ENCODE results near the gene SPINT2. TPM values are rescaled to one million over a fixed set of nuclear protein-coding genes. Genes with fewer than 3 reads are reported as not detected.

Gene SPINT2
- total RNA-seq, 1 experiment from 2014 or later = 1,006 TPM

GRCh38 chr19:38250428-38250820, 13.9 kb upstream of the SPINT2 start:
- 0 out of 2 replicates have a peak, but pooled peaks cover 2% of the 10 kb centered on the region for H3K36me3 ChIP-seq (ENCODE audit: control insufficient read depth, insufficient read depth, low read length)
- H3K27me3 ChIP-seq (ENCODE audit: control insufficient read depth, insufficient read depth, low read length) = no peaks in the 10 kb centered on the region
- TF ChIP-seq REST (IDR thresholded peaks at IDR 0.05; ENCODE audit: insufficient read depth in 1 of 2, low read depth in 2 of 2, low read length in 1 of 2) (no peak), TCF7L2 (IDR thresholded peaks at IDR 0.05; ENCODE audit: low read depth, low read length) (no peak), CTCF (IDR thresholded peaks at IDR 0.05) (no peak), SIN3A (IDR thresholded peaks at IDR 0.05; ENCODE audit: borderline replicate concordance, insufficient read depth, low read depth, low read length) (no peak), POLR2AphosphoS5 (IDR thresholded peaks at IDR 0.05; ENCODE audit: low read depth, low read length) (no peak)
- H3K4me3 ChIP-seq (ENCODE audit: low read depth in 2 of 2, low read length in 2 of 2) = no peak overlapping the region
- H3K4me1 ChIP-seq (ENCODE audit: control insufficient read depth, insufficient read depth, low read length) = peaks cover 62% of the 10 kb centered on the region
- intact Hi-C loops (cut with micrococcal nuclease; ENCODE audit: unreplicated experiment) (no loop called here), in situ Hi-C loops (cut with HindIII; ENCODE audit: low pct_unique_long_range_greater_than_20kb, low sequenced_read_pairs) (no loop called here)
- DNase-seq (ENCODE audit: low read depth, low spot score) = no peak
- no peak for ATAC-seq
- no TSS peak for BruUV-seq (replicated peaks)
- no peaks in the 10 kb centered on the region for H3K9me3 ChIP-seq (ENCODE audit: control insufficient read depth, insufficient read depth, low read depth, low read length)
- ChIA-PET POLR2A (no interaction called here), CTCF (no interaction called here)
- H3K27ac ChIP-seq (ENCODE audit: low read length) = peak overlapping the region; percentile 90

- ChIA-PET POLR2A (no interaction called here), CTCF (no interaction called here)
- no TSS peak for BruUV-seq (replicated peaks)
- peak overlapping the region; percentile 90 for H3K27ac ChIP-seq (ENCODE audit: low read length)
- peak; percentile 5; the same call in 1 of the 2 replicates for ATAC-seq
- no peaks in the 10 kb centered on the region for H3K9me3 ChIP-seq (ENCODE audit: control insufficient read depth, insufficient read depth, low read depth, low read length)
- 0 out of 2 replicates have a peak, but pooled peaks cover 2% of the 10 kb centered on the region for H3K36me3 ChIP-seq (ENCODE audit: control insufficient read depth, insufficient read depth, low read length)
- DNase-seq (ENCODE audit: low read depth, low spot score) = no peak
- peak overlapping the region in 1 of 2 experiments; percentile 78; a peak in 1 of 4 replicates for H3K4me3 ChIP-seq (ENCODE audit: low read depth in 2 of 2, low read length in 2 of 2)
- intact Hi-C loops (cut with micrococcal nuclease; ENCODE audit: unreplicated experiment) = no loop called here
- H3K4me1 ChIP-seq (ENCODE audit: control insufficient read depth, insufficient read depth, low read length) = peaks cover 57% of the 10 kb centered on the region
- no peak for TF ChIP-seq TCF7L2 (IDR thresholded peaks at IDR 0.05; ENCODE audit: low read depth, low read length)
- no peak for TF ChIP-seq SIN3A (IDR thresholded peaks at IDR 0.05; ENCODE audit: borderline replicate concordance, insufficient read depth, low read depth, low read length)
- TF ChIP-seq CTCF (IDR thresholded peaks at IDR 0.05) = no peak
- no peak for TF ChIP-seq POLR2AphosphoS5 (IDR thresholded peaks at IDR 0.05; ENCODE audit: low read depth, low read length)
- no peak for TF ChIP-seq REST (IDR thresholded peaks at IDR 0.05; ENCODE audit: insufficient read depth in 1 of 2, low read depth in 2 of 2, low read length in 1 of 2)
- no peaks in the 10 kb centered on the region for H3K27me3 ChIP-seq (ENCODE audit: control insufficient read depth, insufficient read depth, low read length)
- in situ Hi-C loops (cut with HindIII; ENCODE audit: low pct_unique_long_range_greater_than_20kb, low sequenced_read_pairs) = no loop called here
Observed at GRCh38 chr19:38250821-38251563, 13.4 kb upstream of the SPINT2 start.

Measured in Panc1 (cell line).